Coronary artery (tissue), 2 donors: ENCODE results near the gene GOLGA8A.

Experiments used
- DNase-seq: peaks from one replicate; pipeline ENCODE4 v3.0.0-alpha.2; 2017; ENCODE audit warnings: low spot score
- H3K27ac ChIP-seq, 2 donors: fragments of 200-600 bp; sonication (generic); one replicate each; pipeline ENCODE4 v1.5.1; 2016 to 2019
- H3K4me3 ChIP-seq: fragments of 200-600 bp; sonication (generic); 2 replicates; pipeline ENCODE4 v1.5.1; 2016; ENCODE audit warnings: mild to moderate bottlenecking, moderate library complexity
- TF ChIP-seq, protein P1 (sequence below): fragments of 200-600 bp; sonication (generic); IDR thresholded peaks from one replicate; pipeline ENCODE4 v1.5.1; 2019; ENCODE audit warnings: antibody characterized with exemption

GOLGA8A gene

DNA sequence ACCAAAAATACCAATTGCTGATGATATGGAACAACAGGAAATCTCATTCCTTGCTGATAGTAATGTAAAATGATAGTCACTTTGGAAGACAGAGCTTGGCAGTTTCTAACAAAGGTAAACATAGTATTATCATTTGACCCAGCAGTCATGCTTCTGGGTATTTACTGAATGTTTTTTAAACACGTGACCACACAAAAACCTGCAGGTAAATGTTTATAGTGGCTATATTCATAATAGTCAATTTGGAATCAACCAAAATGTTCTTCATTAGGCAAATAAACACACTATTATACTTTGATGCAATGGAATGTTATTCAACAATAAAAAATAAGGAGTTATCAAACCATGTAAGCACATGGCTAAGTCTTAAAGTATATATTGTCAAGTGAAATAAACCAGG is 24.1 kb upstream of the GOLGA8A start:
- DNase-seq: no peak
- TF ChIP-seq, protein P1, sequence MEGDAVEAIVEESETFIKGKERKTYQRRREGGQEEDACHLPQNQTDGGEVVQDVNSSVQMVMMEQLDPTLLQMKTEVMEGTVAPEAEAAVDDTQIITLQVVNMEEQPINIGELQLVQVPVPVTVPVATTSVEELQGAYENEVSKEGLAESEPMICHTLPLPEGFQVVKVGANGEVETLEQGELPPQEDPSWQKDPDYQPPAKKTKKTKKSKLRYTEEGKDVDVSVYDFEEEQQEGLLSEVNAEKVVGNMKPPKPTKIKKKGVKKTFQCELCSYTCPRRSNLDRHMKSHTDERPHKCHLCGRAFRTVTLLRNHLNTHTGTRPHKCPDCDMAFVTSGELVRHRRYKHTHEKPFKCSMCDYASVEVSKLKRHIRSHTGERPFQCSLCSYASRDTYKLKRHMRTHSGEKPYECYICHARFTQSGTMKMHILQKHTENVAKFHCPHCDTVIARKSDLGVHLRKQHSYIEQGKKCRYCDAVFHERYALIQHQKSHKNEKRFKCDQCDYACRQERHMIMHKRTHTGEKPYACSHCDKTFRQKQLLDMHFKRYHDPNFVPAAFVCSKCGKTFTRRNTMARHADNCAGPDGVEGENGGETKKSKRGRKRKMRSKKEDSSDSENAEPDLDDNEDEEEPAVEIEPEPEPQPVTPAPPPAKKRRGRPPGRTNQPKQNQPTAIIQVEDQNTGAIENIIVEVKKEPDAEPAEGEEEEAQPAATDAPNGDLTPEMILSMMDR: no peak
- no peak overlapping the region for H3K4me3 ChIP-seq
- no peak overlapping the region for H3K27ac ChIP-seq

DNA sequence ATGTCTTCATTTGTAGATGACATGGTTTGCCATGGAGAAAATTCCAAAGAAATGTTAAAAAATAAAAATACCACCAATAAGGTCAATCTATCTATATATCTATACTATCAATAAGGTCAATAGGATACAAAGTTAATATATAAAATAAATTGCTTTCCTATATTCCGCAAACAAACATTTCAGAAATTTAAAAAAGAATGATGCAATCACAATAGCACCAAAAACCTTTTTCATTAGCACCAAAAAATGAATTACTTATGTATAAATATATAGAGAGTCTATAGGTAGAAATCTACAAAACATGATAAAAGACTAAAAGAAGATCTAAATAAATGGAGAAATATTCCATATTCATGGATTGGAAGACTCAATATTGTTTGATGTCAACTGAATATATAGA is 22.8 kb upstream of the GOLGA8A start:
- TF ChIP-seq, protein P1: no peak
- DNase-seq: no peak
- Histone ChIP-seq H3K4me3 (no peak overlapping the region), H3K27ac (no peak overlapping the region)

DNA sequence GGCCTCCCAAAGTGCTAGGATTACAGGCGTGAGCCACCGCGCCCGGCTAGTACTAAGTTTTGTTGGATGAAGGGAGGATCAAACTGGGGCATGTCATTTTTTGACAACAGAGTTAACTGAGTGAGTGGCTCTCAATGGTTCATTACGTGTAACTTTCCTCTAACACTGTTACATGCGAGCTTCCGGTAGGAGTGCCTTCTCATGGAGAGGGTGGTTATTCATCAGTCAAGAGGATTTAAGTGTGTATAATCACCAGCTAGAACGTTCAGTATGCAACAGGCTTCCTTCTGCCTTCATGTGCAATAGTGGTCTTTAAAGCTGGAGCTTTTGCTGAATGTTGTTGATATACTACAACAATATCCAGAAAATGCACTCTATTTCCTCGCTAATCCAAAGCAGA is 19.1 kb upstream of the GOLGA8A start:
- H3K4me3 ChIP-seq: no peak overlapping the region
- DNase-seq: no peak
- TF ChIP-seq, protein P1: no peak
- H3K27ac ChIP-seq: no peak overlapping the region

DNA sequence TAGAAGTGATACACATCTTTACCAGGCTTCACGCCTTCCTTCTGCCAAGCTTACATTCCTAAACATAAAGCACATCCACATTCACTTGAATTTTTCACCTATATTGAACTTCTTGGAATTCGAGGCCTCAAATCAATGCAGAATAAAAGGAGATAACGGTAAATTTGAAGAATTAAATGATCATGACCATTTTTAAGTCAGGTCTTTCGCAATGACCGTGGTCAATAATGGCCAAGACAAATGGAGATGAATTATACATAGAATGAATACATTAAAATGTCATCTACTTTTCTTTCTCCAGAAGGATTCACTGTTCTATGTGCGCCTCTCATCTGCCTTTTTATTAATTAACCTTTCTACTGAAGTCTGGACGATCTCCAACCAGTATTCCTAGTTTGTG is 5.3 kb upstream of the GOLGA8A start:
- DNase-seq: no peak
- Histone ChIP-seq H3K27ac (no peak overlapping the region), H3K4me3 (no peak overlapping the region)
- TF ChIP-seq, protein P1: no peak

DNA sequence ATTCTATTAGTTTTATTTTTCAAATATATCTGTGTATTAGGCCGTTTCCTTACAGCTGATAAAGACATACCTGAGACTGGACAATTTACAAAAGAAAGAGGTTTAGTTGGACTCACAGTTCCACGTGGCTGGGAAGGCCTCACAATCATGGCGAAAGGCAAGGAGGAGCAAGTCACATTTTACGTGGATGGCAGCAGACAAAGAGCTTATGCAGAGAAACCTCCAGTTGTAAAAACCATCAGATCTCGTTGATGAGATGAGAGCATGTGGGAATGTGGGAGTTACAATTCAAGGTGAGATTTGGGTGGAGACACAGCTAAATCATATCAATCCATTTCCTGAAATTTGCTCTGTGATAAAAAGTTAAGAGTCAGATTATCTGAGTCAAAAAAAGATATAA is 2.3 kb upstream of the GOLGA8A start:
- no peak for DNase-seq
- Histone ChIP-seq H3K27ac (no peak overlapping the region), H3K4me3 (no peak overlapping the region)
- TF ChIP-seq, protein P1: no peak

DNA sequence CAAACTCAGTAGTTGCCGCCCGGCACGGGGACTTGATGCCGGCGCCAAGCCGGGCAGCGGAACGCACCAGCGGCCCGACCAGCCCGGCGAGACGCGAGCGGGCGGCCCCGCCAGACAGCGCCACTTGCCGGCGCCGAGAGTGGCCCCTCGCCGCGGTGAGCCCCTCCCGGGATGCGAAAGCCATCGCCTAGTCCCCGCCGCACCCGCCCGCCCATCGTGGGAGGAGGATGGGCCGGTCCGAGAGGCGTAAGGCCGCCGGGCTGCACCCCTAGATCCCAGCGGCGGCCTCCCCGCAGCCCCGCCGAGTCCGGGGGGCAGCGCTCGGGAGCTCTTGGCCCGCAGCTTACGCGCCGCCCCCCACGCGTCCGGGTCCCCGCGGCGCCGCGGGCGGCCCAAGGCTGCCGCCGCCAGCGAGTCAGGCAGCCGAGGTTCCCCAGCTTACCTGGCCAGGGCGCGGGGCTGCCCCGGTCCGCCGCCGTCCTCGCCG is 609 bp downstream of the GOLGA8A start:
- H3K27ac ChIP-seq: peak overlapping the region in 1 of 2 donors; percentile 56
- DNase-seq: no peak
- TF ChIP-seq, protein P1: no peak

DNA sequence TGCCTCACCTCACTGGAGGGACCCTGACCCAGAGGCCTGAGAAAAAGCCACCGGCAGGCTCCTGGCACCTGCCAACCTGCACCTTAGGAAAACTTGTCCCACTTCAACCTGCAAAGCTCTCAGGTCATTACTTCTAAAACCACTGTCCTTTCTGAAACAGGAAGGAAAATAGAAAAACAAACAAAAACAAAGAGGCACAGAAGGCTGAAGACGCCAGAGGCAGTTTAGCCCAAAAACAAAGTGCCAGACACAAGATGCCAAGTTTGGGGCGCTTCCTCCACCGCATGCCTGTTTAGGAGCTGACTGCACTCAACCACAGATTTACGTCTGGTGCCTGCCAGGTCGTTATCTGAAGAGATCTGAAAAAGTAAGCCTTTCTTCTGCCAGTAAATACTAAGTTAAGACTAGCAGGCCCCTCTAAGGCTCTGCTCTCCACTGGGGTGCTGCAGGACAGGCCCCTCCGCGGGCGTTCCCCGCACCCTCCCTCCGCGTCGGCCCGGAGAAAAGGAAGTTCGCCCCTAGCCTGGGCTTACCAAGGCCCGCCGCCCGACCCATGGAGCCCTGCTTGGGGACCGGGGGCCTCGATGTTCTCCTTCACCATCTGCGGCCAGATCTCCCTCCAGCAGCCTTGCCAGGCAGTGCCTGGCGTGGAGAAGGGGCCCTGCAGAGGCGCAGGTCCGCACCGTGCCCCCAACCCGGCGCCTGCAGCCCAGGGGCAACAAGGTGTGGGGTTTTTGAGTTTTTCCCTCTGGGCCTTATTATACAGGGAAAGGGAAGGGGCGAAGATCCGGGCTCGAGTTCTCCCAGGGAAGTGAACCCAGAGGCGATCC is 1.3 kb downstream of the GOLGA8A start:
- TF ChIP-seq, protein P1: no peak
- DNase-seq: no peak
- H3K27ac ChIP-seq: peak overlapping the region in 1 of 2 donors; percentile 56
- H3K4me3 ChIP-seq: peak overlapping the region; percentile 72

More for the DNA sequence above, 609 bp downstream of the GOLGA8A start:
- peak overlapping the region; percentile 72 for H3K4me3 ChIP-seq
